HG03520 (cell line): ENCODE results near the gene GAL.

Experiments used
- ATAC-seq: cut with Tn5 transposase; IDR thresholded peaks from one replicate; pipeline ENCODE4 v1.9.1; 2021; ENCODE audit warnings: mild to moderate bottlenecking, moderate library complexity; ENCODE audit not compliant: unreplicated experiment

GAL gene

GRCh38 chr11:68680541-68681231 is 3.7 kb upstream of the GAL start:
- no peak for ATAC-seq

- no peak for ATAC-seq
Observed at GRCh38 chr11:68682531-68682961, 1.8 kb upstream of the GAL start.

GRCh38 chr11:68683121-68683520 is 1.2 kb upstream of the GAL start:
- ATAC-seq: no peak

- no peak for ATAC-seq
Observed at GRCh38 chr11:68683536-68684384, 584 bp upstream of the GAL start.

GRCh38 chr11:68685656-68686380 is 1.5 kb downstream of the GAL start:
- ATAC-seq: no peak

GRCh38 chr11:68686486-68686885 is 2.1 kb downstream of the GAL start:
- no peak for ATAC-seq

- ATAC-seq: no peak
Observed at GRCh38 chr11:68687311-68687710, 3.0 kb downstream of the GAL start.

GRCh38 chr11:68687986-68688385 is 3.6 kb downstream of the GAL start:
- no peak for ATAC-seq

GRCh38 chr11:68688881-68689280 is 4.5 kb downstream of the GAL start:
- ATAC-seq: no peak

- ATAC-seq: no peak
Observed at GRCh38 chr11:68689737-68690625, 5.6 kb downstream of the GAL start.

GRCh38 chr11:68690671-68691401 is 6.5 kb downstream of the GAL start:
- no peak for ATAC-seq

- no peak for ATAC-seq
Observed at GRCh38 chr11:68691402-68691784, 7.0 kb downstream of the GAL start.

- ATAC-seq: no peak
Observed at GRCh38 chr11:68692115-68692514, 7.8 kb downstream of the GAL start.

GRCh38 chr11:68692871-68693483 is 8.6 kb downstream of the GAL start:
- ATAC-seq: no peak

GRCh38 chr11:68693484-68693882 is 9.1 kb downstream of the GAL start:
- no peak for ATAC-seq

GRCh38 chr11:68694431-68695297 is 10.3 kb downstream of the GAL start:
- ATAC-seq: no peak

GRCh38 chr11:68695531-68695930 is 11.2 kb downstream of the GAL start:
- ATAC-seq: no peak

- no peak for ATAC-seq
Observed at GRCh38 chr11:68698993-68699392, 14.6 kb downstream of the GAL start.

GRCh38 chr11:68704887-68705286 is 20.5 kb downstream of the GAL start:
- no peak for ATAC-seq
